HG02588 (cell line): ENCODE results near the gene CYFIP2.

Experiments
- ATAC-seq: cut with Tn5 transposase; IDR thresholded peaks from one replicate; pipeline ENCODE4 v1.9.1; 2021; ENCODE audit warnings: mild to moderate bottlenecking, moderate library complexity; ENCODE audit not compliant: unreplicated experiment

The CYFIP2 gene

DNA sequence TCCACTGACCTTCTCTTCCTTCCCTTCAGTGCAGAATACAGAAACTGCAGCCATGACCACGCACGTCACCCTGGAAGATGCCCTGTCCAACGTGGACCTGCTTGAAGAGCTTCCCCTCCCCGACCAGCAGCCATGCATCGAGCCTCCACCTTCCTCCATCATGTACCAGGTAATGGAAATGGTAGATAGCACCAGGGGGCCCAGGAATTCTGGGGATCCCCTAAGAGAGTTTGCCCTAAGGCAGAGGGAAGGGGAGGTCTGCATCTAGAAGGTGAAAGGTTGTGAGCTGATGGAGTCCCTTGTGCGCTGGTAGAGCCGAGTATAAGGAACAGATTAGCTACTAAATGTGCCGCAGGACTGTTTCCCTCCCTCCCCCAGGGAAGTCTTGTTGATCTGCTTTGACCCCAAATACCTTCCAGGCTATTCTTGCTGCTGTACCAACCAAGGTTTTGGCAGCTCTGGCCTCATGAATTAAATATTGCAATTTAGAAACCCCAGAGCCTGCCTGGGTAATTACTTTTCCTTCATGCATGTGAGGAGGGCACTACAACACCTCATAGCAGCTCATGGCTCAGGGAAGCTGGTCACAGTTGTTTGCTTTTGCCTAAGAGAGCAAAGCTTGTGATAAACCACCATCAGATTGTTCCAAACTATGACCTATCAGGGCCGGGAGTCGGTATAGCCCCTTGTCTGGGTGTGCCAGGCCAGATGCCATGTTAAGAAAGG, 19.6 kb downstream of the CYFIP2 start:
- no peak for ATAC-seq

GRCh38 chr5:157286761-157287211, 20.9 kb downstream of the CYFIP2 start:
- ATAC-seq = no peak

DNA sequence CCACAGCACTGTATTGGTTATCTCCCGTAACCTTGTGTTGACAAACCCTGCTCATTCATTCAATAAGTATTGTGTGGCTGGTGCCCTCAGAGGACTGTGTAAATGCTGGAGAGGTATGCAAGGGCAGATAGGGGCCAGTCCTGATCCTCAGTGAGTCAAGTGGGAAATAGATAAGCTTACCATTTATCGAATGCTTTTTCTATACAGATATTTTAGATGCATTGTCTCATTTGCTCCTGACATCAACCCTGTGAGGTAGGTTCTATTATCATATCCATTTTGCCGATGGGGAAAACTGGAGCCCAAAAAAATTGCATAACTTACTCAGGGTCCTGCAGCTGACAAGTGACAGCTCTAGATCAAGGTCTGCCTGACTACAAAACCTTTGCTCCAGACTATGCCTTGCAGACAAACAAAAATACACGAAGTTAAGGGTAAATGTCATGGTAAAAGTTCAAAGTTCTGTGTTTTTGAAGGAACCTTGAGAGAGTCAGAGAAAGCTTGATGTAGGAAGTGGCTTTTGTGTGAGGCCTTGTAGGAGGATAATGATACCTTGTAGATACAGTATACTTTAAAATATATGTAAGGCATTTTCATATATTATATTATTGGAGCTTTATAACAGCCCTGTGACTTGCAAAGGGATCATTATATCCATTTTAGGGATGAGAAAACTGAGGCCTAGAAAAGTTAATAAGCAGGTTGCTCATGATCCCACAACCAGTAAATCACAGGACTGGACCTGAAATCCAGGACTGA, 22.7 kb downstream of the CYFIP2 start:
- no peak for ATAC-seq

DNA sequence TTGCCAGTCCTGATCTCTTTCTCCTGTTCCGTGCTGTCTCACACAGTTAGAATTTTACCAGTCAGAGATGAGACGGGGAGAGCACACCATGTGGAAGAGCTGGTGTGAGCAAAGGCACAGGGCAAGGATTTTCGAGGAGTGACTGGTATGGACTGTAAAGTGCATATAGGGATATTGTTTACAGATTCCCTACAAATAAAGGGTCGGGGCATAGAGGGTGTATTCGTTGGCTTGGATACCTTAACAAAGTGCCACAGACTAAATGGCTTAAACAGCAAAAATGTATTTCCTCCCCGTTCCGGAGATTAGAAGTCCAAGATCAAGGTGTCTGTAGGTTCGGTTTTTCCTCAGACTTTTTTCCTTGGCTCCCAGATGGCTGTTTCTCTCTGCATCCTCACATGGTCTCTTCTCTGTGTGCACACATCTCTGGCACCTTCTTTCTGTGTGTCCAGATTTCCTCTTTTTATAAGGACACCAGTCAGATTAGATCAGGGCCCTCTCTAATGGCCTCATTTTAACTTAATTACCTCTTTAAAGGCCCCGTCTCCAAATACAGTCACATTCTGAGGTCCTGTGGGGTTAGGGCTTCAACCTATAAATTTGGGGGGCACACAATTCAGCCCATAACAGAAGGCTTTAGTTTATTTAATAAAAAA, 23.4 kb downstream of the CYFIP2 start:
- no peak for ATAC-seq

DNA sequence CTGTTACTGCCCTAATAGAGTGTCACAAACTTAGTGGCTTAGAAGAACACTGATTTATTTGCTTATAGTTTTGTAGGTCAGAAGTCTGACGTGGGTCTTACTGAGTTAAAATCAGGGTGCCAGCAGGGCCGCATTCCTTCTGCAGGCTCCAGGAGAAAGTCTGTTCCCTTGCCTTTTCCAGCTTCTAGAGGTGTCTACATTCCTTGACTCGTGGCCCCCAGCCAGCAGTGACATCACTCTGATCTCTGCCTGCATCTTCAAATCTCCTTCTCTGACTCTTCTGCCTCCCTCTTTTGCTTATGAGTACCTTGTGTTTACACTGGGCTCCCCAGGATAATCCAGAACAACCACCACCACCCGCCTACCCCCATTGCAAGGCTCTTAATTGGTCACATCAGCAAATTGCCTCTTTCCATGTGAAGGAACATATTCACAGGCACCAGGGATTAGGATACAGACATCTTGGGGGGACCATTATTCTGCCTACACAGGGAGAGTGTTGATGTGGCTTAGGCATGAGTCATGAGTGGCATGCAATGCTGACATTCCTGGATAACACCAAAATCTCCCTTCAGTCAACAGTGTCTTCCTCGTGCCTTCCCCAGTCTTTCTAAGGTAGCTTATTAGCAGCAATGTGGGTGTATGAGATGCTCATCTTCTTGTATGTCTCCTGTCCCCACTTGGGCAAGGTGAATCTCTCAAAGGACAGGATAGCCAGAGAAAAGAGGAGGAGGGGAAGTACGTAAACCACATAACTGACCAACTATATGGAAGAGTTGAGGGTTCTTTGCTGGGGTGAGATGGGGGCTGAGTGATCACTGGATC, 24.4 kb downstream of the CYFIP2 start:
- no peak for ATAC-seq

DNA sequence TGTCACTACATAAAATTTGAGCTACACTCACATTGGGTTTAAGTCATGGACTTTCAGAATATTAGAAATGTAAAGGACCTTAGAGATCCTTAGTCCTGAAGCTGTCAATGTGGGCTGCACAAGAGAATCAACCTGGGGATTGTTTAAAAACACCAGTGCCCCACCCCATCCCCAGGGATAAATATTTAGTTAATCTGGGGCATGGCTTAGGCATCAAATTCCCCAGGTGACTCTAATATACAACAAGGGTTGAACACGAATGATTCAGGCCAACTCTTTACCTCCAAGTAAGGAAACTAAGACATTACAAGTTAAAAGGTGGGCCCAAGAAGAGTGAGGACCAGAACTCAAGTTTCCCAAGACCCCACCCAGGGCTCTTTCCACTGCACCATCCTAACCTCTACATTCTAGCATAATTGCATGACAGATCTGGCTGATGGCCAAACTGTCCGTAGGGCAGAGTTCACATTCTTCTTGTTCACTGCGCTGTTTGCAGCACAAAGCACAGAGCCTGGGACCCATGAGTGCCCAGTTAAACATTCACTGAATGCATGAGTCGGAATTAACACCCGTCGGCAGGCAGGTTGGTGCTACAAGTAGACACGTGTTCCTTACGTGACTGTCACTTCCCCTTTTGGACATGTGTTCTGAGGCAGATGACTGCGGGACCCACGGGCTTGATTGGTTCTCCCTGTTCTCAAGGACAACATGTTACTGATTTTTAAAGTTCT, 25.2 kb downstream of the CYFIP2 start:
- peak; percentile 83 for ATAC-seq

- ATAC-seq = no peak
Observed at GRCh38 chr5:157292599-157292998, 26.7 kb downstream of the CYFIP2 start.

DNA sequence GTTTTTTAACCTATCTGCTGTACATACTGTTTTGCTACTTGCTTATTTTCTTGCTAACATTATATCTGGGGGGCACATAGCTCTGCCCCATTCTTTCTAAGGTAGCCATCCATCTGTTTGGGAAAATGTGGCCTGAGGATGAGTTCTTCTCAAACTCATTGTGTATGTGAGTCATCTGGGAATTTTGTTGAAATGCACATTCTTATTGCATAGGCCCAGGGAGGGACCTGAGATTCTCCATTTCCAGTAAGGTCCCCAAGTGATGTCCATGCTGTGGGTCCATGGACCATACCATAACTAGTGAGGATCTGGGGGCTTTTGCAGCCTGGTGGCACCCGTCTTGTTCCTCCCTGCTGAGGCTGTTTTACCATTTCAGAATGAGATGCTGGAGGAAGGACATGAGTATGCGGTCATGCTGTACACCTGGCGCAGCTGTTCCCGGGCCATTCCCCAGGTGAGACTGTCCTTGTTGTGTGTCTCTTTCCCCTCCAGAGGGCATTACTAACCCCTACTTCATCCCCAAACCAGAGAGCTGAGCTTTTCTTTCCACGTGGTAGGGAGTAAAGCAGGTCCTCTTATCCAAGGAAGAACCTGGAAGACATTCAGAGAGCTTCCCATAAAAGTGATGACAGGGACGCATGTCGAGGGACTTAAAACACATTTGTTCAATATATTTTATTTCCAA, 28.6 kb downstream of the CYFIP2 start:
- ATAC-seq = no peak

- no peak for ATAC-seq
Observed at GRCh38 chr5:157295247-157295646, 29.3 kb downstream of the CYFIP2 start.

- no peak for ATAC-seq
Observed at GRCh38 chr5:157300564-157300963, 34.6 kb downstream of the CYFIP2 start.

DNA sequence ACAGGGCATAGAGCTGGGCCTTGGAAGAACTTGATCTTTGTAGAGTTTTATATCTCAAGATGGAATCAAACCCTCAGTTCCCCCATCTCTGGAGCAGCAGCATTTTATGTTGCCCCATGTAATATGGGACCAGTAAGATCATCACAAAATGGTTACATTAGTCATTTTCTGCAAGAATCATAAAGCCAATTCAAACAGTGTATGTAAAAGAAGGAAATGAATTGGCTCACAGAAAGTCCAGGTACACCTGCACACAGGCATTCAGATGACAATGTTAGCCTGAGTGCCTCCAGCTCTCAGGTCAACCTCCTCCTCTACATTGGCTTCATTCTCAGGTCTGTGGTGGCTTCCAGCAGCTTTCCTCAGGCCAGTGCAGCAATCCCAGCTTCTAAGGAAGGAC, 35.1 kb downstream of the CYFIP2 start:
- ATAC-seq = no peak

DNA sequence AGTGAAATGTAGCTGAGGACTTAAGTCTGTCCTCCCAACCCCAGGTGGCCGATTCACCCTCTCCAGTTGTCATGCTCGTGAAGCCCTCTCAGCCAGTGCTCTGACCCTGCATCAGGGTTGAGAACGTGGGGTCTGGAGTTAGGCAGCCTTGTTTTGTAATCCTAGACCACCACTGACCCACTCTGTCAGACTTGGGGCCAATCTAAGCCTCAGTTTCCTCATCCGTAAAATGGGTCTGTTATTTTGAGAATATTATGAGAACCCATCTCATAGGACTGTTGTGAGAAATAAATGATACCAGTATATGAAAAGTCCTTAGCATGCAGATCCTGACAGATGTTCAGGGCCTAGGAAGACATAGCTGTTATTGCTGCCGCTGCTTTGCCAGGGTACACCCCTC, 37.1 kb downstream of the CYFIP2 start:
- ATAC-seq = no peak

GRCh38 chr5:157303667-157304327, 37.9 kb downstream of the CYFIP2 start:
- no peak for ATAC-seq

- no peak for ATAC-seq
Observed at GRCh38 chr5:157306081-157306480, 40.2 kb downstream of the CYFIP2 start.

DNA sequence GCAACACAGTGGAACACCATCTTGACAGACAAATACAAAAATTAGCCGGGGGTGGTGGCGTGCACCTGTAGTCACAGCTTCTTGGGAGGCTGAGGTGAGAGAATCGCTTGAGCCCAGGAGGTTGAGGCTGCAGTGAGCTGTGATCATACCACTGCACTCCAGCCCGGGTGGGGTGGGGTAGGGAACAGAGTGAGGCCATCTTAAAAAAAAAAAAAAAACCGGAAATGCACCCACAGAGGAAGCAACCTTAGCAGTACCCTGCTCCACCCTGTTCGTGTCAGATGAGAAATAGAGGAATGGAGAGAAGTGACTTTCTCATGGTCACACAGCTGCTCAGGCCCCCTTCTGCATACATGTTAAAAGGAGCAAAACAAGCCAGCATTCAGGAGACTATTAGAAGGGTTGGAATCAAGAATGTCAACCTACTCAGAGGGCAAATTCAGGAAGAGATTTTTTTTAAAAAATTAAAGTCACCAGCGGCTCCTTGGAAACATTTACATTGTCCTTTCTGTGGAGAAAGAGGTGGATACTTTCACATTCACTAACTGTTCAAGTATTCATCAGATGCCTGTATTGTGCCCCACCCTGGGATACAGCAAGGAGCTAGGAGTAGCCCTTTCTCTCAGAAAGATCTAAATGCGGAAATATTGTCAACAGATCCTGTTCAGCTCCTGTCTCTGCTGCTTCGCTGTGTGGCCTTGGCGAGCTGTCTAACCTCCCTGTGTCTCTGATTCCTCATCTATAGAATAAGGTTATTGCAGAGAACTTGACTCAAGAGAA, 41.0 kb downstream of the CYFIP2 start:
- ATAC-seq = no peak

DNA sequence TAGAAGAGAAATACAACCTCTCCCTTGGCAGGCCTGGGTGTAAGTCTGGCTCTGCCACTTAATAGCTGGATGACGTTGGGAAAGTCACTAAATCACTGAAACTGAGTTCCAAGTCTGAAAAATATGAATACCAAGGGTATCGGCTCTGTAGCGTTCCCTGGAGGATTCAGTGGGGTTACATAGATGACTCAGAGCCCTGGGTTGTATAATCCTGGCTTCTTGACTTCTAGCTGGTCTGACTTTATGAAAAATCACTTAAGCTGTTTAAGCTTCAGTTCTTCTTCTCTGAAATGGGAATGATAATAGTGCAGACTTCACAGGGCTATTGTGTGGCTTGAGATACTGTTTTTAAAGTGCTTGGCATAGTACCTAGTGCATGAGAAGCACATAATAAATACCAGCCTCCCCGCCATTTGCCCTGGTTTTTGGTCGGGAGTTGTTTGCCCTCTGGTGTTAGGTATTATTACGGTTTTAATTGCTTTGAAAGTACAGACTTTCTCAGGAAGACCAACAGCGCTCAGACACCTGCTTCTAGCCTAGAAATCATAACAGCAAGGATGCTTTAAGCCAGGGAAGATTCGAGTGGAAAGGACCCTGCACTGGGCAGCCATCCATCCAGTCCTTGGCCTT, 43.0 kb downstream of the CYFIP2 start:
- no peak for ATAC-seq

- no peak for ATAC-seq
Observed at GRCh38 chr5:157309796-157310195, 43.9 kb downstream of the CYFIP2 start.

GRCh38 chr5:157311595-157311994, 45.7 kb downstream of the CYFIP2 start:
- no peak for ATAC-seq
